ENCODE data around the gene RPL37.

DNA sequence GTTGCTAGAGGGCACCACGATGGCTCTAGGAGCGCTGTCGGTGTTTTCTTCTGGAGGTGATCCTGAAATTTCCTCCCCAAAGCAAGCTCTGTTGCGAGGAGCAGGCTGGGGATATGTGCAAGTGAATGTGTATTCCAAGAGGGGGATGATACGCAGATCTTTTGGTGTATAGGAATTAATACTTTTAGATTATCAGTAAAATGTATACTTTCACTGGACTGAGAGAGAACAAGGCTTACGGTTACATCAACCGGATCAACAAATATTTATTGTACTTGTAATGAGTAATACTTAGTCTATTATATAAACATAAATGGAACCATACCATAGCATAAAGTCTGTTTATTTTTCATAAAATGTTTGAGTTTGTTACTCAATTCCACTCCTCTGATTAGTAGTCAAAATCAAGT is 36.2 kb downstream of the RPL37 start:
- TF ChIP-seq CTCF (IDR thresholded peaks at IDR 0.05; ENCODE audit: insufficient read depth, low read length, poor library complexity, severe bottlenecking): no peak
- TF ChIP-seq EZH2phosphoT487 (conservative IDR thresholded peaks at IDR 0.05; ENCODE audit: low read length): no peak

Measured in SU-DHL-6 (cell line).